Ishikawa (cell line): ENCODE results near the gene DHRS3.

Experiments
- CEBPB ChIP-seq: IDR thresholded peaks from 2 replicates; pipeline ENCODE4 v1.6.1; 2012
- CREB1 ChIP-seq: IDR thresholded peaks from 2 replicates; pipeline ENCODE4 v1.6.1; 2012; ENCODE audit warnings: low read depth
- EGR1 ChIP-seq: IDR thresholded peaks from 2 replicates; pipeline ENCODE4 v1.6.1; 2012
- EP300 ChIP-seq: IDR thresholded peaks from 2 replicates; pipeline ENCODE4 v1.6.1; 2012; ENCODE audit warnings: borderline replicate concordance
- FOXM1 ChIP-seq: IDR thresholded peaks from 2 replicates; pipeline ENCODE4 v1.6.1; 2012; ENCODE audit warnings: low read depth, borderline replicate concordance
- MAX ChIP-seq: IDR thresholded peaks from 2 replicates; pipeline ENCODE4 v1.6.1; 2012
- NFIC ChIP-seq: IDR thresholded peaks from 2 replicates; pipeline ENCODE4 v1.6.1; 2012
- RAD21 ChIP-seq: IDR thresholded peaks from 2 replicates; pipeline ENCODE4 v1.6.1; 2012; ENCODE audit warnings: low read depth
- REST ChIP-seq: IDR thresholded peaks from 2 replicates; pipeline ENCODE4 v1.6.1; 2012; ENCODE audit warnings: low read depth, mild to moderate bottlenecking
- TAF1 ChIP-seq: IDR thresholded peaks from 2 replicates; pipeline ENCODE4 v1.6.1; 2012; ENCODE audit warnings: low read depth, mild to moderate bottlenecking
- TCF12 ChIP-seq: IDR thresholded peaks from 2 replicates; pipeline ENCODE4 v1.6.1; 2012; ENCODE audit warnings: low read depth
- USF1 ChIP-seq: IDR thresholded peaks from 2 replicates; pipeline ENCODE4 v1.6.1; 2012
- YY1 ChIP-seq: IDR thresholded peaks from 2 replicates; pipeline ENCODE4 v1.6.1; 2012; ENCODE audit warnings: low read depth
- ZBTB7A ChIP-seq: IDR thresholded peaks from 2 replicates; pipeline ENCODE4 v1.6.1; 2012; ENCODE audit warnings: low read depth

DNA sequence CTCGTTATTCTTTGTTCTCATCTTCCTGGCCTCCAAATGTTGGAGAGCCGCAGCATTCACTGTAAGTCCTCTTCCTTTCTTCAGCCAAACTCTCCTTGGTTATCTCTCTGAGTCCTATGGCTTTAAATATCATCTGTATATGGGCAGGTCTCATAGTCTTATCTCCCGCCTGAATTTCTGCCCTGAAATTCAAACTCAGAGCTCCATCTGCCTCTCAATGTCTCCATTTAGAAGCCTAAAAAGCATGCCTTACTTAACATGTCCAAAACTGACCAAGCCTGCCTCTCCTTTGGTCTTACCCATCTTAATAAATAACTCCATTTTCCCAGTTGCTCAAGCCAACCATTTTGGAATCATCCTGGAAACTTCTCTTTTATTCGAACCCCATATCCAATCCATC, 80.7 kb downstream of the DHRS3 start:
- TF ChIP-seq TAF1, result no peak
- TF ChIP-seq EP300, result no peak
- no peak for TF ChIP-seq CEBPB
- TF ChIP-seq RAD21, result no peak
- TF ChIP-seq YY1, result no peak
- TF ChIP-seq FOXM1, result no peak
- no peak for TF ChIP-seq NFIC
- no peak for TF ChIP-seq ZBTB7A
- no peak for TF ChIP-seq CREB1
- TF ChIP-seq USF1, result no peak
- no peak for TF ChIP-seq TCF12
- no peak for TF ChIP-seq REST
- no peak for TF ChIP-seq MAX
- no peak for TF ChIP-seq EGR1
